DOHH2 (cell line): ENCODE data around the gene SEC14L2.

Experiments used
- CTCF ChIP-seq: fragments of 200-600 bp; sonication (generic); IDR thresholded peaks from one replicate; pipeline ENCODE4 v1.5.1; 2014; ENCODE audit warnings: antibody characterized with exemption, mild to moderate bottlenecking, low read depth, low read length; ENCODE audit not compliant: poor library complexity, severe bottlenecking
- EZH2phosphoT487 ChIP-seq: fragments of 200-600 bp; sonication (generic); IDR thresholded peaks from 2 replicates; pipeline ENCODE4 v1.6.1; 2017; ENCODE audit warnings: borderline replicate concordance, mild to moderate bottlenecking, antibody characterized with exemption, low read length, moderate library complexity, mixed read lengths

- TF ChIP-seq CTCF (no peak), EZH2phosphoT487 (no peak)
Observed at GRCh38 chr22:30381264-30381663, 15.6 kb upstream of the SEC14L2 start.
